ENCODE measurements around the gene MRPL3.

The MRPL3 gene

DNA sequence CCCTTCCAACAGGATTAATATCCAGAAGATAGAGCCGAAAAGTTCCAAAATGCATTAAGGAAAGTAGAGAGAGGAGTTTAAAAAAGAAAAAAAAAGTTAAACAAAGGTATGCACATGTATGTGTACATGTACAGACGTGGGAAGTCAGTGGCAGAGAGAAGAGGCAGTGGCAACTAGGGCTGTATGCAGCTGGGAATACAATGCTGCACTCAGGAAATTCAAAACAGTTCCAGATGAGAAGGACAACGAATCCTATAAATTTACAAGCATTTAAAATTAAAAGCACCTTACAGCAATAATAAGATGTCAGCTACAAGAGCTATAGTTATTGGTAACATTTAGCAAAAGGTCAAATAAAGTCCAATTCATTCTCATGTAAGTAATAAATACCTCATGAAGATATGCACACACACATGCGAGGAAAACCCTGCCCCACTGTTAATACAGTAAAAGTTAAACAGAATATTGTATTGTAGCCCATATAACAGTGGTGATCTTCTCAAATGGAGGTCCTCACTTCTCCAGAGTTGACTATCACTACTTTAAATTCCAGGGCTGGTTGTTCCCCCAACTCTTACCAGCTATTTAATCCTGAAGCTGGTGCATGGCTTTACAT is 18.2 kb downstream of the MRPL3 start:
- TF ChIP-seq, protein P1, sequence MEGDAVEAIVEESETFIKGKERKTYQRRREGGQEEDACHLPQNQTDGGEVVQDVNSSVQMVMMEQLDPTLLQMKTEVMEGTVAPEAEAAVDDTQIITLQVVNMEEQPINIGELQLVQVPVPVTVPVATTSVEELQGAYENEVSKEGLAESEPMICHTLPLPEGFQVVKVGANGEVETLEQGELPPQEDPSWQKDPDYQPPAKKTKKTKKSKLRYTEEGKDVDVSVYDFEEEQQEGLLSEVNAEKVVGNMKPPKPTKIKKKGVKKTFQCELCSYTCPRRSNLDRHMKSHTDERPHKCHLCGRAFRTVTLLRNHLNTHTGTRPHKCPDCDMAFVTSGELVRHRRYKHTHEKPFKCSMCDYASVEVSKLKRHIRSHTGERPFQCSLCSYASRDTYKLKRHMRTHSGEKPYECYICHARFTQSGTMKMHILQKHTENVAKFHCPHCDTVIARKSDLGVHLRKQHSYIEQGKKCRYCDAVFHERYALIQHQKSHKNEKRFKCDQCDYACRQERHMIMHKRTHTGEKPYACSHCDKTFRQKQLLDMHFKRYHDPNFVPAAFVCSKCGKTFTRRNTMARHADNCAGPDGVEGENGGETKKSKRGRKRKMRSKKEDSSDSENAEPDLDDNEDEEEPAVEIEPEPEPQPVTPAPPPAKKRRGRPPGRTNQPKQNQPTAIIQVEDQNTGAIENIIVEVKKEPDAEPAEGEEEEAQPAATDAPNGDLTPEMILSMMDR (IDR thresholded peaks at IDR 0.05; ENCODE audit: low read length, missing control alignments), result no peak
- DNase-seq (ENCODE audit: low read depth), result no peak
- no peak overlapping the region for H3K4me3 ChIP-seq (replicated peaks; ENCODE audit: low read depth, low read length)

DNA sequence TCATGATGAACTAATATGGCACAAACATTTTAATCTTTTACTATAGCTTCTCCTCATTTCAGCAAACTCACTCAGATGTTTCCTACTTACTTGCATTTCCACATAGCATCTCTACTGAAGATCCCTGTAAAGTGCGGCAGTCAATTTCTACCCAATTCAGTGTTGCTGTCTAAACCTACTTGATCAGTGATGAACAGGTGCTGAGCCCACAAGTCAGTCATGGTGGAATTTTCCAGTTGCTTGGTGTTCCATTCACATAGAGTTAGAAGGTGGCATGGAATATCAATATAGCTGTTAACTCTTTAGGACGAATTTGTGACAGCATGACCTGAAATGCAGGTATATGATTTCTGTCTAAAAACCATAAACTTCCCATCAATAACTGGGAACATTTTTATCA is 22.7 kb downstream of the MRPL3 start:
- TF ChIP-seq, protein P1 (IDR thresholded peaks at IDR 0.05; ENCODE audit: low read length, missing control alignments), result no peak
- no peak overlapping the region for H3K4me3 ChIP-seq (replicated peaks; ENCODE audit: low read depth, low read length)
- DNase-seq (ENCODE audit: low read depth), result no peak

DNA sequence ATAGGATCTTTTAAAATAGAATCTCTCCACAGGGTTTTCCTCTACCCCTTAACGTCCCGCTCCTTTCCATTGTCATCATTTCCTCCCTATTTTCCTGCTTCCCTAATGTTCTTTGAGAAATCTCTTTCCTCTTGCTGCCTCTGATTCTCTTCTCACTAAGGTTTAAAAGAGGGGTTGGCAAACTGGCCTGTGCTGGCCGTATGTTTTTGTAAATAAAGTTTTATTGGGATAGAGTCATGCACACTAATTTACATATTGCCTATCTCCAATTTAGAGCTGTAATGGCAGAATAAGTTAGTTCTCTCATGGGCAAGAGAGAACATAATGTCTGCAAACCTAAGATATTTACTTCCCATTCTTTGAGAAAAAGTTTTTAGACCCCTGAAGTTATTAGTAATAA is 25.0 kb downstream of the MRPL3 start:
- DNase-seq (ENCODE audit: low read depth), result no peak
- H3K4me3 ChIP-seq (replicated peaks; ENCODE audit: low read depth, low read length), result no peak overlapping the region
- TF ChIP-seq, protein P1 (IDR thresholded peaks at IDR 0.05; ENCODE audit: low read length, missing control alignments), result no peak

DNA sequence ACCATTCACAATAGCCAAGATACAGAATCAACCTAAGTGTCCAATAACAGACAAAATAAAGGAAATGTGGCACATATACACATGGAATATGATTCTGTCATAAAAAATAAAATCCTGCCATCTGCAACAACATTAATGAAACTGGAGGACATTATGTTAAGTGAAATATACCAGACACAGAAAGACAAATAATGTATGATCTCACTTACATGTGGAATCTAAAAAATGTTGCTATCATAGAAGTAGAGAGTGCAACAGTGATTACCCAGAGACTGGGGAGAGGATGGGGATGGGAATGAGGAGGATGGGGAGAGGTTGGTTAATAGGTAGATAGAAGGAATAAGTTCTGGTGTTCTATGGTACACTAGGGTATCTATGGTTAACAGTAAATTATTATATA is 28.7 kb downstream of the MRPL3 start:
- DNase-seq (ENCODE audit: low read depth), result no peak
- no peak overlapping the region for H3K4me3 ChIP-seq (replicated peaks; ENCODE audit: low read depth, low read length)
- TF ChIP-seq, protein P1 (IDR thresholded peaks at IDR 0.05; ENCODE audit: low read length, missing control alignments), result no peak

DNA sequence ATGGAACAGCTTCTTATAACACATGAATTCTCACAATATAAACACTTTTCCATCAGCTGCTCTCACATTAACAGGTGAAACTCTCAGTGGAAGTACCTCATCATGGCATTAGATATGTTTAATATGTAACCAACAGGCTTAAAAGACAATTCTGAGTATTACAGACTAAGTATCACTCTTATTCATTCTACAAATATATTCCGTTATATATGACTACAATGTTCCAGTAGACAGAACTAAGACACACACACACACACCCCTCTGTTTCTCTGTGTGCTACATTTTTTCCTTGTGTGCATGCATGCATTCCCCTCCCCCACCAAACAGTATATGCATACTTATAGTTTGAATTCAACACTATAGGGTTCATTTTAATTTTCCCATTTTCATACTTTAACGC is 32.4 kb downstream of the MRPL3 start:
- TF ChIP-seq, protein P1 (IDR thresholded peaks at IDR 0.05; ENCODE audit: low read length, missing control alignments), result no peak
- no peak overlapping the region for H3K4me3 ChIP-seq (replicated peaks; ENCODE audit: low read depth, low read length)

DNA sequence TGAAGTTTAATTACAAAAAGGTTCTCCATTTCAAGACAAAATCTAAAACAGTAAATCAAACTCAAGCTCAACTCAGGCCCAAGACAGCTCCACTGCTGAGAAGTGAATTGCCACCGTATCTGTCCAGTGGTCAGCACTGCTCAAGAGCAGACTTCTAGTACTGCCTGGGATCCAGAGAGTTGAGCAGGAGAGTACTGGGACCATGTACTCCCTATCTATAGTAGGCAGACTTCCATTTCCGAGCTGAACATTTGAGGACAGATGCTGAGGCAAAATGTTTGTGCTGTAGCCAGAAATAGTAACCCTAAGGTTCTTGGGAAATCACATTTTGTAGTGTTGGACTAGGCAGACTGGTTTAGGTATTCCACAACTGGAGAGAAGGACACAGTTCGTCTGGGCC is 44.1 kb downstream of the MRPL3 start:
- DNase-seq (ENCODE audit: low read depth), result no peak
- TF ChIP-seq, protein P1 (IDR thresholded peaks at IDR 0.05; ENCODE audit: low read length, missing control alignments), result no peak
- no peak overlapping the region for H3K4me3 ChIP-seq (replicated peaks; ENCODE audit: low read depth, low read length)

More for the DNA sequence above, 32.4 kb downstream of the MRPL3 start:
- DNase-seq (ENCODE audit: low read depth), result no peak

DNA sequence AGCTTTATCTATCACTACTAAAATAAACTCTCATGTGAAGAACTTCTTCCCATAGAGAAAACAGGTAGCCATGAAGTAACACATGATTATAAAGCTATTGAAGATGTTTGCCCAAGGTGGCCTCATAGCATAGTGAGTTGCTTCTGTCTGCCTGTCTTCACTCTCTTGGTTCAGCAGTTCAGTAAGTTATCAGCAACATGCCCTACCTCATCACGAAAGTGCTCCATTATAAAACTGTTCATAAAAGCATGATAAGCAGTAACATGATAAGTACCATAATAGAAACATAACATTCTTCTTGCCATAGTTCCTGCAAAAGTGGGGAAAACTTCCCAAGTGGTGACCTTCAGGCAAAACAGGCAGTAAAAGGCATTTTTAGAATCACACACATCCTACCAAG is 45.6 kb downstream of the MRPL3 start:
- TF ChIP-seq, protein P1 (IDR thresholded peaks at IDR 0.05; ENCODE audit: low read length, missing control alignments), result no peak
- no peak overlapping the region for H3K4me3 ChIP-seq (replicated peaks; ENCODE audit: low read depth, low read length)
- no peak for DNase-seq (ENCODE audit: low read depth)
